MM.1S (cell line): ENCODE data around the gene SMC5.

ENCODE experiments used
- CTCF ChIP-seq: fragments of 300-600 bp; sonication (generic); IDR thresholded peaks from 2 replicates; pipeline ENCODE4 v1.5.1; 2016; ENCODE audit warnings: antibody characterized with exemption, low read length, mixed read lengths
- EZH2 ChIP-seq: fragments of 300-600 bp; sonication (generic); optimal IDR thresholded peaks from 2 replicates; pipeline ENCODE3; 2017; ENCODE audit warnings: low read depth, mild to moderate bottlenecking, antibody characterized with exemption, low read length, mixed read lengths

GRCh38 chr9:70232476-70232875 is 26.3 kb upstream of the SMC5 start:
- TF ChIP-seq EZH2 (no peak), CTCF (no peak)
